GM19240 (cell line): ENCODE data around the gene COL2A1.

Experiments used
- DNase-seq: peaks from one replicate; pipeline ENCODE4 v3.0.0; 2011; ENCODE audit warnings: low spot score; ENCODE audit not compliant: insufficient read length

Gene COL2A1

DNA sequence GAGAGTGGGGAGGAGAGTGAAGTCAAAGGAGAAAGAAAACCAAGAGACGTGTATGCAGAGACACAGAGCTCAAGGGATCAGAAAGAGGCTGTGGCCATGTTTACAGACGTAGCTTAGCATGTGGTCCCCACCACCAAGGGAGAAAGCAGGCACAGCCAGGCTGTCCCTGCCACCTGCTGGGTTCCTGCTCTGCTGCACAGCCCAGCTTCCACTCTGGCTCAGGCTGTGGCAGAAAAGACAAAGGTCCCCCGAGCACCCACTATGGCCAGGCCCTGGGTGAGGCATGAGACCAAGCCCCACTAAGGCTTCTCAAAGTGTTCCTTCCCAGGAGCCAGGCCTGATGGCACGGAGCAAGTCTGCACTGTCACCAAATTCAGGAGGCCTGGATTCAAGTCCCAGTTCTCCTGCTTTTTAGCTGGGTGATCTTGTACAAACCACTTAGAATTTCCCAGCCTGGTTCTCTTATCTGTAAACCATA lies 25.9 kb upstream of the COL2A1 start:
- no peak for DNase-seq

DNA sequence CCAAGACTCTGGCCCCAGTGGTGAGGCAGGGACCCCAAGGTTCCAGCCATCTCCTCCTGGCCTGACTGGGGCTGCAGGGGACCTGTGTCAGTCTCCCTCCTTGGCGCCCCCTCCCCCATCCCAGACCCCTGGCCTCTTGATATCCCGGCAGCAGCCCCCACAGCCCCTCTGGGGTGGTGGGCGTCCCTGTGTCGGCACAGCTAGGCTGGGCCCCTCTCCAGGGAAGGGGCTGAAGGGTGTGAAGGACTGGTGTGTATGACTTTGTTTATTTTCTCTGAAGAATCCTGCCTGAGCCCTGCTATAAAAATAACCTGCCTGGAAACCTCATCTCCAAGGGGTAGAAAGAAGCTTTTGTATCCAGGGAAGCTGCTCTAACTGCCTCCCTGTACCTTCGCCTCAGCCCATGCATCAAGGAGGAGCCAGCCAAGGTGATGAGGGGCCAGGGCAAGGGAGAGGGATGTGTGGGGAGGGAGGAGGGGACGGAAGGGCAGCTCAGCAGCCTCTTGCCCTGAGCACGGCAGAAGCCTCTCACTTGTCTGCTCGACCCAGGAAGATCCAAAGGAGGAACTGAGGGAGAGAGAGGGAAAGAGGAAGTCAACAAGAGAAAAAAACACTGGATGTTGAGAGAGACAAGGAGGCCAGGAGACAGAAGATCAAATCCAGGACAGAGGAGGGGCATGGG lies 25.4 kb upstream of the COL2A1 start:
- DNase-seq = no peak

DNA sequence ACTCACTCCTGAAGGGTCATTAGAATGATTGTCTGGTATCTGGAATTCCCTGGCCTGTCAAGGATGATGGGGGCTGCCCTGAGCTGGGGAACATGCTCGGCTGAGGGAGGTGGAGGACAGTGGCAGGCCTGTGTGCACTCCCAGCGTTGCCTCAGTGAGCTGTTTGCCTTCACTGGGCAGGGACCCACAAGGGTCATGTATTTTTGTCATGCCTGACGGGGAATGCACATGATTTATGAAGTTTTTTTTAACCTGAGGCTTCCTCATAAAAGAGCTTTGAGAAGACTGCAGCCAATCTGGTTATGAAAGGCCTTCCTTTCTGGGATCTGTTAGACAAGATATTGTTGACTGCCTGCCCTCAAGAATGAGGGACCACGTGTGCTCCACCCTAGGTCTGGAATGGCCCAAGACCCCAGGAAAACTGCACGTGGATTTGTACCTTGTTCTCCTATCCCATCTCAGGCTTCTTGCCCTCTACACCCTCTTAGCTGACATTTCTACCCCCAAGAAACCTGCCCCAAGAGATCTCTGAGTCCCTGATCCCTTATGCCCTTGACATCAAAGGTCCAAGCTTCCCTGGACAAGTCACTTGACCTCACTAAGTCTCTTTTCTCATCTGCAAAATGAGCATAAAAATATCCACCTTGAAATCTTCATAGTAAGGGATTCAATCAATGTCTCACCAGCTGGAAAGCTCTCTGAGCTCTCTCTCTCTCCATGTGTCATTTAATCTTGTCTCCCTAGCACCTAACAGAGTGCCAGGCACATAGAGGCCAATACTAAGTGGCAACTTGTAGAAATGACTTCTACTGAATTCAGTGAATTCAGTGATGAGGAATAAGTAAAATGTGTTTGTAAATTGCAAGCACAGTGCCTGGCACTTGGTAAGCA lies 24.5 kb upstream of the COL2A1 start:
- DNase-seq = no peak

- DNase-seq = no peak
Measured at GRCh38 chr12:48027183-48028002, 23.1 kb upstream of the COL2A1 start.

DNA sequence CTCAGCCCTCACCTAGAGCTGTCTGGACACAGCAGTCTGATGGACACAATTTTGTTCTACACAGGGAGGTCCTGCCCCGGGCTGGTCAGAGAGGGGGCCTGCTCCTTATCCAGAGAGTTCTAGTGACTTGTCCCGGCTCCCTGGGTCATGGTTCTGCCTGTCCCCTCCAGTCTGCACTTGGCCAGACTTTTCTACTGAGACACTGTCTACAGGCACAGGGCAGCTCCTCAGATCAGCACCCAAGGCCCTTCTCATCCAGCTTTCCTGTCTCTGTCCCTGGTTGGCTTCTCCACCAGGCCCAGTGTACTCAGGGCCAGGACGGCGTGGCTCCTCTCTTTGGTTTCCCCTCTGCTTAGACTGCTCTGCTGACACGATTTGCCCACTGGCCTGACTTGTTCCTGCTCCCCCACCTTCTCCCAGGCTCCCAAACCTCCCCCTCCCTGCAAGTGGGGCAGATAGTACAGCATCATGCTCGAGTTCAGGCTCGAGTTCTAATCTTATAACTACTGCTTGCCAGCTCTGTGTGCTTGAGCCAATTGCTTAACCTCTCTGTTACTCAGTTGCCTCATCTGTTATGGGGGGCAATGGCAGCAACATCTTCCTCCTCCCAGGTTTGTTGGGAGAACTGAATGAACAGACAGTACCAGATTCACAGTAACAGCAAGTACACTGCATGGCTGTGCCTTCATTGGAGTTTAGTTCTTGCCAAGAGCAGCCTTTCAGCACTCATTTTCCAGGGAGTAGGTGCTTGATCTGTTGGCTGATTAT lies 22.0 kb upstream of the COL2A1 start:
- no peak for DNase-seq

- no peak for DNase-seq
Measured at GRCh38 chr12:48025281-48025680, 21.0 kb upstream of the COL2A1 start.

GRCh38 chr12:48024735-48025134 lies 20.5 kb upstream of the COL2A1 start:
- DNase-seq = no peak

GRCh38 chr12:48023386-48023785 lies 19.1 kb upstream of the COL2A1 start:
- no peak for DNase-seq

- no peak for DNase-seq
Measured at GRCh38 chr12:48022676-48023385, 18.6 kb upstream of the COL2A1 start.

- DNase-seq = no peak
Measured at GRCh38 chr12:48022180-48022521, 17.9 kb upstream of the COL2A1 start.

GRCh38 chr12:48021485-48022179 lies 17.4 kb upstream of the COL2A1 start:
- DNase-seq = no peak

DNA sequence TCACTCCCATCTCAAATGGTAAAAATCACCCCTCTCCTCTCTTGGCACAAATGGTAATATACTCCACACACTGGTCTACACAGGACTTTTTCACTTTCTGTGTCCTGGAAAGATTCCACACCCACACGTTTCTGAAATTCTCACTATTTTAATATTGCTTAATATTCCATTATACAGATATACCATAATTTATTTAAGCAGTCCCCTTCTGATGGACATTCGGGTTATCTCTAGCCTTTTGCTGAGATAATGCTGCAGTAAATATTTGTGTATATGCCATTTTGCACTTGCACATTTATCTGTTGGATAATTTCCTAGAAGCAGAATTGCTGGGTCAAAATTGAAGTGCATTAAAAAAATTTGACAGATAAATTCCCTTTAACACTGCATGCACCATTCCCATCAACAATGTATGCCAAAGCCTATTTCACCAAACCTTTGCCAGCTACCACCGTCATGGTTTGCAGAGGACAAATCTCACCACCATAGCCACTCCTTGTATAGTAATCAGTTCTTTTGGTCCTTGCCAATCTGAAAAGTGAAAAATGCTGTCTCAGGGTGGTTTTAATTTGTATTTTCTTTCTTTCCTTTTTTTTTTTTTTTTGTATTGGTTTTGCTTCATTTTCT lies 15.5 kb upstream of the COL2A1 start:
- no peak for DNase-seq

GRCh38 chr12:48018618-48018995 lies 14.3 kb upstream of the COL2A1 start:
- no peak for DNase-seq

GRCh38 chr12:48017921-48018617 lies 13.8 kb upstream of the COL2A1 start:
- DNase-seq = no peak

- DNase-seq = no peak
Measured at GRCh38 chr12:48017496-48017895, 13.2 kb upstream of the COL2A1 start.

GRCh38 chr12:48016373-48017020 lies 12.2 kb upstream of the COL2A1 start:
- no peak for DNase-seq

DNA sequence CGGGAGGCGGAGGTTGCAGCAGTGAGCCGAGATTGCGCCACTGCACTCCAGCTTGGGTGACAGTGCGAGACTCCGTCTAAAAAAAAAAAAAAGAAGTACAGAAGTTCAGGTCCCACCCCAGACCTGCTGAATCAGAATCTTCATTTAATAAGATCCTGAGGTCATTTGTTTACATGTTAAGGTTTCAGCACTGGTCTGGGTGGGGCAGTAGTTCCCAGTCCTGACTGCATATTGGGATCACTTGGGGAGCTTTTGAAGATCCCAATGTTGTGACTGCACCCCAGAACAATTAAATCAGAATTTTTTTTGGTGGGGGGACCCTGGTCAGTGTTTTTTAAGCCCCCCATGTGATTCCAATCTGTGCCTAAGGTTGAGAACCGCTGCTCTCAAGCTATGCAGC lies 11.7 kb upstream of the COL2A1 start:
- DNase-seq = no peak

- no peak for DNase-seq
Measured at GRCh38 chr12:48015129-48015528, 10.9 kb upstream of the COL2A1 start.
